Peyer's patch (tissue), 4 donors: ENCODE data around the gene TTLL4. TPM values are rescaled to one million over a fixed set of nuclear protein-coding genes. Genes with fewer than 3 reads are reported as not detected.
"Not testable (repeated sequence)": the region's sequence is repeated elsewhere in the genome, so short reads cannot be mapped to it uniquely, and the experiment has no call there.

Experiments
- DNase-seq, 3 donors: peaks; one replicate each; pipeline ENCODE4 v3.0.0-alpha.2; 2017 to 2019
- H3K27ac ChIP-seq, 4 donors: fragments of 200-600 bp; sonication (generic); one replicate each; pipeline ENCODE4 v1.5.1; 2016 to 2019
- H3K27me3 ChIP-seq, 2 donors: fragments of 200-600 bp; sonication (generic); one replicate each; pipeline ENCODE4 v1.5.1; 2019
- H3K36me3 ChIP-seq, 3 donors: fragments of 200-600 bp; sonication (generic); one replicate each; pipeline ENCODE4 v1.5.1; 2016 to 2019
- H3K4me1 ChIP-seq, 4 donors: fragments of 200-600 bp; sonication (generic); one replicate each; pipeline ENCODE4 v1.5.1; 2016 to 2019
- H3K4me3 ChIP-seq, 4 donors: fragments of 200-600 bp; sonication (generic); 1 replicate in 3 of 4; 2 replicates in 1 of 4; pipeline ENCODE4 v1.5.1; 2016 to 2019; ENCODE audit warnings: mild to moderate bottlenecking in 1 of 4
- H3K9me3 ChIP-seq, 4 donors: fragments of 200-600 bp; sonication (generic); one replicate each; pipeline ENCODE4 v1.5.1; 2016 to 2019; ENCODE audit warnings: mild to moderate bottlenecking in 1 of 4
- POLR2A ChIP-seq, 2 donors: fragments of 450-650 bp; IDR thresholded peaks; one replicate each; pipeline ENCODE4 v1.5.1; 2017; ENCODE audit warnings: antibody characterized with exemption in 2 of 2, mild to moderate bottlenecking in 2 of 2, moderate library complexity in 2 of 2
- total RNA-seq, 4 donors: library from RNA; depleted of rRNA; stranded (reverse); fragments of >200 nt; gene quantifications; one replicate each; pipeline ENCODE4 v1.1.0, GENCODE V29; 2016
- TF ChIP-seq, protein P1 (sequence below), 6 experiments: fragments of 450-650 bp in 4 of 6; fragments of 200-600 bp in 2 of 6; sonication (generic) in 1 of 6; IDR thresholded peaks; one replicate each; pipeline ENCODE4 v1.5.1; 2017 to 2019; ENCODE audit warnings: antibody characterized with exemption in 6 of 6, mild to moderate bottlenecking in 3 of 6, moderate library complexity in 1 of 6

TTLL4 gene
- total RNA-seq, 4 donors from 2014 or later = 14.9 to 48.4 (median 45.1) TPM

GRCh38 chr2:218755198-218755566 lies 44.5 kb downstream of the TTLL4 start:
- Histone ChIP-seq H3K36me3 (peaks cover 0 to 46% (median 0%) of the 10 kb centered on the region in 3 donors), H3K9me3 (no peaks in the 10 kb centered on the region), H3K27me3 (no peaks in the 10 kb centered on the region), H3K27ac (no peak overlapping the region), H3K4me1 (no peaks in the 10 kb centered on the region), H3K4me3 (no peak overlapping the region)
- TF ChIP-seq POLR2A (IDR thresholded peaks at IDR 0.05) = no peak
- TF ChIP-seq, protein P1, sequence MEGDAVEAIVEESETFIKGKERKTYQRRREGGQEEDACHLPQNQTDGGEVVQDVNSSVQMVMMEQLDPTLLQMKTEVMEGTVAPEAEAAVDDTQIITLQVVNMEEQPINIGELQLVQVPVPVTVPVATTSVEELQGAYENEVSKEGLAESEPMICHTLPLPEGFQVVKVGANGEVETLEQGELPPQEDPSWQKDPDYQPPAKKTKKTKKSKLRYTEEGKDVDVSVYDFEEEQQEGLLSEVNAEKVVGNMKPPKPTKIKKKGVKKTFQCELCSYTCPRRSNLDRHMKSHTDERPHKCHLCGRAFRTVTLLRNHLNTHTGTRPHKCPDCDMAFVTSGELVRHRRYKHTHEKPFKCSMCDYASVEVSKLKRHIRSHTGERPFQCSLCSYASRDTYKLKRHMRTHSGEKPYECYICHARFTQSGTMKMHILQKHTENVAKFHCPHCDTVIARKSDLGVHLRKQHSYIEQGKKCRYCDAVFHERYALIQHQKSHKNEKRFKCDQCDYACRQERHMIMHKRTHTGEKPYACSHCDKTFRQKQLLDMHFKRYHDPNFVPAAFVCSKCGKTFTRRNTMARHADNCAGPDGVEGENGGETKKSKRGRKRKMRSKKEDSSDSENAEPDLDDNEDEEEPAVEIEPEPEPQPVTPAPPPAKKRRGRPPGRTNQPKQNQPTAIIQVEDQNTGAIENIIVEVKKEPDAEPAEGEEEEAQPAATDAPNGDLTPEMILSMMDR (IDR thresholded peaks at IDR 0.05) = no peak
- DNase-seq = no peak

DNA sequence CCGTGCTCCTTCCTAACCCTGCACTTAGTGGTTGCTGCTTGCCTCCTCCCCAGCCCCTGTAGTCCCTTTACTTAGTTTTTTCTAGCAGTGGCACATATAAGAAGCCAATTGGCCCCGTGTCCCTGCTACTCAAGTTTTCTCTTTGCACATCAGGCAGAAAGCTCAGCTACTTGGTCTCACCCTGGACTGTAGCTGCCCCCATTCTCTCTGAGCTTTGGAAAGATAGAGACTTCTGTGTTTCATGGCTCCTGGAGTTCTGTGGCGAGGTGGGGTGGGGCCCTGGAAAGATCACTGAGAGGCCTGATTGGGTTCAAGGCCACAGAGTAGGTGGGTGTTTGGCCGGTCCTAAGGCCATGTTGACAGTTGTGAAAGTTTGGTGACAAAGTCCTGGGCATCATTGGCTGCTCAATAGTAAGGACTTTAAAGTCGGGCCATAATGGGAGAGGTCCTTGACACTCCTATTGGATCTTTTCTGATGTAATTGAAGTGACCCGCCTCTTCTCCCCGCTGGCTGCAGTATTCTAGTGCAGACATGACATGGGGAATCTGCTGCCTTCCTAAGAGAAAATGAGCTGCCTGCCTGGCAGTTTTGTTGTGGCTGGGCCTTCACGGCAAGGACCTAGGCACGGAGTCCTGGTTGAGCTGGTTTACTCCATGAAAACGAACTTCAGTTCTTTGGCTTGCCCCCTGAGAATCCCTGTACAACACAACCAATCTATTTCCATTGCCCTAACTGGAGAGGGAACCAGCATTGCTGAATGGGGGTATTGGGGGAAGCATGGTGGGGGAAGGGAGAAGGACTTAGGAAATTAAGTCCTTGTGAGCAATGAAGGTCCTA lies 45.2 kb downstream of the TTLL4 start:
- DNase-seq = no peak
- H3K27me3 ChIP-seq = no peaks in the 10 kb centered on the region
- no peaks in the 10 kb centered on the region for H3K9me3 ChIP-seq
- peaks cover 0 to 40% (median 0%) of the 10 kb centered on the region in 3 donors for H3K36me3 ChIP-seq
- no peak overlapping the region for H3K27ac ChIP-seq
- H3K4me1 ChIP-seq = no peaks in the 10 kb centered on the region
- TF ChIP-seq POLR2A (IDR thresholded peaks at IDR 0.05) = no peak
- TF ChIP-seq, protein P1 (IDR thresholded peaks at IDR 0.05) = no peak
- H3K4me3 ChIP-seq = no peak overlapping the region

- H3K9me3 ChIP-seq = no peaks in the 10 kb centered on the region
- H3K27me3 ChIP-seq = no peaks in the 10 kb centered on the region
- no peaks in the 10 kb centered on the region for H3K4me1 ChIP-seq
- peaks cover 0 to 32% (median 0%) of the 10 kb centered on the region in 3 donors for H3K36me3 ChIP-seq
- TF ChIP-seq POLR2A (IDR thresholded peaks at IDR 0.05) = no peak
- TF ChIP-seq, protein P1 (IDR thresholded peaks at IDR 0.05) = no peak
- DNase-seq = no peak
- H3K4me3 ChIP-seq = no peak overlapping the region
- no peak overlapping the region for H3K27ac ChIP-seq
These were observed 46.2 kb downstream of the TTLL4 start for GRCh38 chr2:218756599-218757377.

GRCh38 chr2:218761795-218762194 lies 51.2 kb downstream of the TTLL4 start:
- H3K4me3 ChIP-seq = no peak overlapping the region
- H3K27me3 ChIP-seq = no peaks in the 10 kb centered on the region
- no peaks in the 10 kb centered on the region for H3K4me1 ChIP-seq
- TF ChIP-seq, protein P1 (IDR thresholded peaks at IDR 0.05) = no peak
- TF ChIP-seq POLR2A (IDR thresholded peaks at IDR 0.05) = no peak
- no peak overlapping the region for H3K27ac ChIP-seq
- H3K9me3 ChIP-seq = no peaks in the 10 kb centered on the region
- H3K36me3 ChIP-seq = no peaks in the 10 kb centered on the region
- DNase-seq = no peak

DNA sequence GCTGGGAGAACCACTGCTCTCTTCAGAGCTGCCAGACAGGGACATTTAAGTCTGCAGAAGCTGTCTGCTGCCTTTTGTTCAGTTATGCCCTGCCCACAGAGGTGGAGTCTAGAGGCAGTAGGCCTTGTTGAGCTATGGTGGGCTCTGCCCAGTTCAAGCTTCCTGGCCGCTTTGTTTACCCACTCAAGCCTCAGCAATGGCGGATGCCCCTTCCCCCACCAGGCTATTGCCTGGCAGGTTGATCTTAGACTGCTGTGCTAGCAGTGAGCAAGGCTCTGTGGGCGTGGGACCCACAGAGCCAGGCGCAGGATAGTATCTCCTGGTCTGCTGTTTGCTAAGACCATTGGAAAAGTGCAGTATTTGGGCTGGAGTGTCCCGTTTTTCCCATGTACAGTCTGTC lies 62.1 kb downstream of the TTLL4 start:
- not testable (repeated sequence) for H3K4me3 ChIP-seq, H3K36me3 ChIP-seq, H3K27me3 ChIP-seq, H3K4me1 ChIP-seq, DNase-seq, H3K9me3 ChIP-seq, H3K27ac ChIP-seq

GRCh38 chr2:218773881-218774280 lies 63.2 kb downstream of the TTLL4 start:
- Histone ChIP-seq H3K4me3 (no peak overlapping the region), H3K27me3 (no peaks in the 10 kb centered on the region), H3K27ac (no peak overlapping the region), H3K9me3 (peaks cover 0 to 2% (median 0%) of the 10 kb centered on the region in 4 donors), H3K36me3 (no peaks in the 10 kb centered on the region), H3K4me1 (no peaks in the 10 kb centered on the region)
- TF ChIP-seq POLR2A (IDR thresholded peaks at IDR 0.05) = no peak
- TF ChIP-seq, protein P1 (IDR thresholded peaks at IDR 0.05) = no peak
- no peak for DNase-seq
